HepG2 (cell line): ENCODE results near the gene SFXN1. TPM values are rescaled to one million over a fixed set of nuclear protein-coding genes. Genes with fewer than 3 reads are reported as not detected.

ENCODE experiments used
- FOXC1 ChIP-seq: sonication (generic); formaldehyde crosslinking; IDR thresholded peaks from 2 replicates; pipeline ENCODE4 v1.8.0; 2022; ENCODE audit warnings: mild to moderate bottlenecking, missing genetic modification reagents, borderline replicate concordance
- GPN1 ChIP-seq: sonication (generic); formaldehyde crosslinking; IDR thresholded peaks from 2 replicates; pipeline ENCODE4 v1.5.1; 2020; ENCODE audit warnings: missing genetic modification reagents, borderline replicate concordance
- IKZF1 ChIP-seq: fragments of 450-650 bp; IDR thresholded peaks from 2 replicates; pipeline ENCODE4 v1.7.1; 2016
- IRF2 ChIP-seq: IDR thresholded peaks from 2 replicates; pipeline ENCODE4 v1.6.1; 2018; ENCODE audit warnings: missing genetic modification reagents, missing compliant biosample characterization
- ISX ChIP-seq: sonication (generic); formaldehyde crosslinking; conservative IDR thresholded peaks from 2 replicates; pipeline ENCODE4 v1.5.0; 2020; ENCODE audit warnings: missing genetic modification reagents
- MLLT10 ChIP-seq: sonication (generic); formaldehyde crosslinking; IDR thresholded peaks from 2 replicates; pipeline ENCODE4 v1.4.0; 2020; ENCODE audit warnings: missing genetic modification reagents
- NFKB2 ChIP-seq: sonication (generic); formaldehyde crosslinking; IDR thresholded peaks from 2 replicates; pipeline ENCODE4 v1.4.0; 2020; ENCODE audit warnings: missing genetic modification reagents, borderline replicate concordance
- PHF8 ChIP-seq: sonication (generic); formaldehyde crosslinking; IDR thresholded peaks from 2 replicates; pipeline ENCODE4 v1.5.0; 2020; ENCODE audit warnings: missing genetic modification reagents
- PRPF4 ChIP-seq: fragments of 200-400 bp; formaldehyde crosslinking; IDR thresholded peaks from 2 replicates; pipeline ENCODE4 v1.6.1; 2016; ENCODE audit warnings: low read length, low read depth; ENCODE audit not compliant: poor library complexity, severe bottlenecking
- REST ChIP-seq, 2 experiments: IDR thresholded peaks; 2 replicates each; pipeline ENCODE4 v1.6.1; 2011 to 2012; ENCODE audit warnings: low read length in 2 of 2, borderline replicate concordance in 1 of 2, low read depth in 1 of 2, mild to moderate bottlenecking in 1 of 2, moderate library complexity in 1 of 2
- TCF12 ChIP-seq, 2 experiments: fragments of 450-650 bp in 1 of 2; sonication (generic) in 1 of 2; formaldehyde crosslinking in 1 of 2; IDR thresholded peaks; 2 replicates each; pipeline versions ENCODE4 v1.6.1 to v1.8.0; 2017 to 2022; ENCODE audit warnings: antibody characterized with exemption in 1 of 2, mild to moderate bottlenecking in 1 of 2, missing genetic modification reagents in 1 of 2, moderate library complexity in 1 of 2
- ZNF17 ChIP-seq: sonication (generic); formaldehyde crosslinking; IDR thresholded peaks from 2 replicates; pipeline ENCODE4 v1.5.0; 2020; ENCODE audit warnings: mild to moderate bottlenecking, missing genetic modification reagents
- ZNF333 ChIP-seq: sonication (generic); formaldehyde crosslinking; IDR thresholded peaks from 2 replicates; pipeline ENCODE4 v1.4.0; 2020; ENCODE audit warnings: mild to moderate bottlenecking, missing genetic modification reagents, borderline replicate concordance
- ZNF335 ChIP-seq: sonication (generic); formaldehyde crosslinking; IDR thresholded peaks from 2 replicates; pipeline ENCODE4 v1.4.0; 2020; ENCODE audit warnings: missing genetic modification reagents
- ZNF430 ChIP-seq: sonication (generic); formaldehyde crosslinking; IDR thresholded peaks from 2 replicates; pipeline ENCODE4 v1.9.0; 2021; ENCODE audit warnings: mild to moderate bottlenecking, missing genetic modification reagents
- ZNF558 ChIP-seq: sonication (generic); formaldehyde crosslinking; IDR thresholded peaks from 2 replicates; pipeline ENCODE4 v1.9.0; 2022; ENCODE audit warnings: mild to moderate bottlenecking, missing genetic modification reagents, borderline replicate concordance
- ZNF737 ChIP-seq: sonication (generic); formaldehyde crosslinking; IDR thresholded peaks from 2 replicates; pipeline ENCODE4 v1.5.0; 2020; ENCODE audit warnings: missing genetic modification reagents, mild to moderate bottlenecking, borderline replicate concordance
- ZNF766 ChIP-seq: sonication (generic); formaldehyde crosslinking; IDR thresholded peaks from 2 replicates; pipeline ENCODE4 v1.5.0; 2020; ENCODE audit warnings: missing genetic modification reagents, borderline replicate concordance
- ZNF792 ChIP-seq: IDR thresholded peaks from 2 replicates; pipeline ENCODE4 v1.6.1; 2016
- ZSCAN9 ChIP-seq: IDR thresholded peaks from 2 replicates; pipeline ENCODE4 v1.6.1; 2016; ENCODE audit warnings: borderline replicate concordance
- polyA plus RNA-seq, 8 experiments: library from polyadenylated mRNA; depleted of rRNA in 3 of 8; stranded (reverse) in 7 of 8; unstranded in 1 of 8; fragments of >200 nt; fragmentation: Illumina TruSeq in 4 of 8; extraction: Trizol in 4 of 8; gene quantifications; 2 replicates each; pipeline versions ENCODE4 v1.2.1 to v1.2.3, GENCODE V29; 2011 to 2016; ENCODE audit warnings: low read depth in 4 of 8, missing spikeins in 1 of 8, mixed read lengths in 1 of 8; ENCODE audit not compliant: insufficient read depth in 1 of 8
- total RNA-seq, 5 experiments: library from RNA; depleted of rRNA; stranded (reverse); fragments of >200 nt; fragmentation: Illumina TruSeq; extraction: Trizol; gene quantifications; 2 replicates each; pipeline ENCODE4 v1.2.3, GENCODE V29; 2016; ENCODE audit warnings: low read depth in 1 of 5
- TF ChIP-seq, protein P1 (sequence below): sonication (generic); formaldehyde crosslinking; IDR thresholded peaks from 2 replicates; pipeline ENCODE4 v1.4.0; 2020; ENCODE audit warnings: missing genetic modification reagents, mild to moderate bottlenecking, borderline replicate concordance
- TF ChIP-seq, protein P2 (sequence below): IDR thresholded peaks from 2 replicates; pipeline ENCODE4 v1.6.1; 2016
- TF ChIP-seq, protein P3 (sequence below): IDR thresholded peaks from 2 replicates; pipeline ENCODE4 v1.6.1; 2016; ENCODE audit warnings: low read depth

Gene SFXN1
- total and polyA plus RNA-seq, 2 of the 13 experiments (the other 11 are each of a cell fraction or from before 2014, with no cell fraction given): 122 to 135 TPM

GRCh38 chr5:175478384-175479124, at the start of gene SFXN1 (continued):
- TF ChIP-seq ZNF766: no peak
- TF ChIP-seq REST (IDR thresholded peaks at IDR 0.05; ENCODE audit: borderline replicate concordance in 1 of 2, low read depth in 1 of 2, low read length in 2 of 2): peak in 1 of 2 experiments; percentile 13; a peak in 1 of 4 replicates
- no peak for TF ChIP-seq ZNF17
- TF ChIP-seq, protein P1, sequence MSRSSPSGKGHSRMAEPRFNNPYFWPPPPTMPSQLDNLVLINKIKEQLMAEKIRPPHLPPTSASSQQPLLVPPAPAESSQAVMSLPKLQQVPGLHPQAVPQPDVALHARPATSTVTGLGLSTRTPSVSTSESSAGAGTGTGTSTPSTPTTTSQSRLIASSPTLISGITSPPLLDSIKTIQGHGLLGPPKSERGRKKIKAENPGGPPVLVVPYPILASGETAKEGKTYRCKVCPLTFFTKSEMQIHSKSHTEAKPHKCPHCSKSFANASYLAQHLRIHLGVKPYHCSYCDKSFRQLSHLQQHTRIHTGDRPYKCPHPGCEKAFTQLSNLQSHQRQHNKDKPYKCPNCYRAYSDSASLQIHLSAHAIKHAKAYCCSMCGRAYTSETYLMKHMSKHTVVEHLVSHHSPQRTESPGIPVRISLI (CRISPR knock-in tag): 0 out of 2 replicates have a peak, but pooled peaks have one; percentile 6
- TF ChIP-seq NFKB2: no peak
- no peak for TF ChIP-seq ZNF792 (CRISPR knock-in tag)
- no peak for TF ChIP-seq ZNF335
- TF ChIP-seq FOXC1 (CRISPR knock-in tag): 0 out of 2 replicates have a peak, but pooled peaks have one; percentile 38
- TF ChIP-seq, protein P2, sequence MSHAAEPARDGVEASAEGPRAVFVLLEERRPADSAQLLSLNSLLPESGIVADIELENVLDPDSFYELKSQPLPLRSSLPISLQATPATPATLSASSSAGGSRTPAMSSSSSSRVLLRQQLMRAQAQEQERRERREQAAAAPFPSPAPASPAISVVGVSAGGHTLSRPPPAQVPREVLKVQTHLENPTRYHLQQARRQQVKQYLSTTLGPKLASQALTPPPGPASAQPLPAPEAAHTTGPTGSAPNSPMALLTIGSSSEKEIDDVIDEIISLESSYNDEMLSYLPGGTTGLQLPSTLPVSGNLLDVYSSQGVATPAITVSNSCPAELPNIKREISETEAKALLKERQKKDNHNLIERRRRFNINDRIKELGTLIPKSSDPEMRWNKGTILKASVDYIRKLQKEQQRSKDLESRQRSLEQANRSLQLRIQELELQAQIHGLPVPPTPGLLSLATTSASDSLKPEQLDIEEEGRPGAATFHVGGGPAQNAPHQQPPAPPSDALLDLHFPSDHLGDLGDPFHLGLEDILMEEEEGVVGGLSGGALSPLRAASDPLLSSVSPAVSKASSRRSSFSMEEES: no peak
- TF ChIP-seq, protein P3, sequence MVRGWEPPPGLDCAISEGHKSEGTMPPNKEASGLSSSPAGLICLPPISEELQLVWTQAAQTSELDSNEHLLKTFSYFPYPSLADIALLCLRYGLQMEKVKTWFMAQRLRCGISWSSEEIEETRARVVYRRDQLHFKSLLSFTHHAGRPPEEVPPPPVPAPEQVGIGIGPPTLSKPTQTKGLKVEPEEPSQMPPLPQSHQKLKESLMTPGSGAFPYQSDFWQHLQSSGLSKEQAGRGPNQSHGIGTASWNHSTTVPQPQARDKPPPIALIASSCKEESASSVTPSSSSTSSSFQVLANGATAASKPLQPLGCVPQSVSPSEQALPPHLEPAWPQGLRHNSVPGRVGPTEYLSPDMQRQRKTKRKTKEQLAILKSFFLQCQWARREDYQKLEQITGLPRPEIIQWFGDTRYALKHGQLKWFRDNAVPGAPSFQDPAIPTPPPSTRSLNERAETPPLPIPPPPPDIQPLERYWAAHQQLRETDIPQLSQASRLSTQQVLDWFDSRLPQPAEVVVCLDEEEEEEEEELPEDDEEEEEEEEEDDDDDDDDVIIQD: no peak
- peak; percentile 18; the same call in 1 of the 2 replicates for TF ChIP-seq ZNF558 (CRISPR knock-in tag)
- TF ChIP-seq MLLT10 (CRISPR knock-in tag): no peak
- TF ChIP-seq ZSCAN9 (CRISPR knock-in tag): no peak; the same call in 1 of the 2 replicates
- no peak for TF ChIP-seq ISX (CRISPR knock-in tag)
- peak; percentile 29; the same call in 1 of the 2 replicates for TF ChIP-seq ZNF333 (CRISPR knock-in tag)
- 0 out of 2 replicates have a peak, but pooled peaks have one; percentile 33 for TF ChIP-seq GPN1
- no peak for TF ChIP-seq TCF12 (IDR thresholded peaks at IDR 0.05)
- TF ChIP-seq TCF12 (CRISPR knock-in tag; IDR thresholded peaks at IDR 0.05): no peak
- TF ChIP-seq PHF8 (CRISPR knock-in tag): peak; percentile 75
- no peak for TF ChIP-seq ZNF737 (CRISPR knock-in tag)
- no peak for TF ChIP-seq PRPF4
- TF ChIP-seq IKZF1: no peak
- TF ChIP-seq ZNF430 (CRISPR knock-in tag): no peak
- no peak for TF ChIP-seq IRF2 (CRISPR knock-in tag)
